ENCODE data around the gene VGLL4.

VGLL4 gene

GRCh38 chr3:11567516-11568467 is 75.9 kb downstream of the VGLL4 start:
- in situ Hi-C loops (cut with MboI; ENCODE audit: low sequenced_read_pairs) = no loop called here

GRCh38 chr3:11566916-11567315 is 76.8 kb downstream of the VGLL4 start:
- in situ Hi-C loops (cut with MboI; ENCODE audit: low sequenced_read_pairs) = no loop called here

- in situ Hi-C loops (cut with MboI; ENCODE audit: low sequenced_read_pairs) = no loop called here
Measured at GRCh38 chr3:11566478-11566877, 77.2 kb downstream of the VGLL4 start.

- in situ Hi-C loops (cut with MboI; ENCODE audit: low sequenced_read_pairs) = no loop called here
Measured at GRCh38 chr3:11565932-11566331, 77.8 kb downstream of the VGLL4 start.

- in situ Hi-C loops (cut with MboI; ENCODE audit: low sequenced_read_pairs) = no loop called here
Measured at GRCh38 chr3:11565492-11565891, 78.2 kb downstream of the VGLL4 start.

GRCh38 chr3:11565072-11565471 is 78.6 kb downstream of the VGLL4 start:
- in situ Hi-C loops (cut with MboI; ENCODE audit: low sequenced_read_pairs) = no loop called here

- in situ Hi-C loops (cut with MboI; ENCODE audit: low sequenced_read_pairs) = no loop called here
Measured at GRCh38 chr3:11564577-11565001, 79.1 kb downstream of the VGLL4 start.

- in situ Hi-C loops (cut with MboI; ENCODE audit: low sequenced_read_pairs) = no loop called here
Measured at GRCh38 chr3:11563865-11564185, 79.9 kb downstream of the VGLL4 start.

GRCh38 chr3:11563159-11563864 is 80.4 kb downstream of the VGLL4 start:
- in situ Hi-C loops (cut with MboI; ENCODE audit: low sequenced_read_pairs) = no loop called here

GRCh38 chr3:11562277-11562881 is 81.3 kb downstream of the VGLL4 start:
- in situ Hi-C loops (cut with MboI; ENCODE audit: low sequenced_read_pairs) = no loop called here

GRCh38 chr3:11560746-11561145 is 83.0 kb downstream of the VGLL4 start:
- in situ Hi-C loops (cut with MboI; ENCODE audit: low sequenced_read_pairs) = no loop called here

GRCh38 chr3:11559816-11560633 is 83.7 kb downstream of the VGLL4 start:
- in situ Hi-C loops (cut with MboI; ENCODE audit: low sequenced_read_pairs) = no loop called here

- in situ Hi-C loops (cut with MboI; ENCODE audit: low sequenced_read_pairs) = no loop called here
Measured at GRCh38 chr3:11558918-11559815, 84.5 kb downstream of the VGLL4 start.

GRCh38 chr3:11558411-11558903 is 85.3 kb downstream of the VGLL4 start:
- in situ Hi-C loops (cut with MboI; ENCODE audit: low sequenced_read_pairs) = no loop called here

- in situ Hi-C loops (cut with MboI; ENCODE audit: low sequenced_read_pairs) = no loop called here
Measured at GRCh38 chr3:11558002-11558401, 85.7 kb downstream of the VGLL4 start.

GRCh38 chr3:11556851-11557644 is 86.7 kb downstream of the VGLL4 start:
- in situ Hi-C loops (cut with MboI; ENCODE audit: low sequenced_read_pairs) = no loop called here

- in situ Hi-C loops (cut with MboI; ENCODE audit: low sequenced_read_pairs) = no loop called here
Measured at GRCh38 chr3:11555881-11556633, 87.7 kb downstream of the VGLL4 start.

GRCh38 chr3:11555211-11555782 is 88.4 kb downstream of the VGLL4 start:
- in situ Hi-C loops (cut with MboI; ENCODE audit: low sequenced_read_pairs) = no loop called here

Measured in HL-60/S4 (cell line).